ENCODE measurements around the gene KRTAP10-2. TPM values are rescaled to one million over a fixed set of nuclear protein-coding genes. Genes with fewer than 3 reads are reported as not detected.

KRTAP10-2 gene
- total and polyA plus RNA-seq, 3 donors from 2014 or later, result not detected

GRCh38 chr21:44527983-44528633, 23.2 kb downstream of the KRTAP10-2 start:
- H3K36me3 ChIP-seq (ENCODE audit: low read depth, missing control alignments), result no peaks in the 10 kb centered on the region
- no peak for TF ChIP-seq POLR2A (IDR thresholded peaks at IDR 0.05)
- no peak for TF ChIP-seq CTCF (IDR thresholded peaks at IDR 0.05)
- no peaks in the 10 kb centered on the region for H3K4me1 ChIP-seq
- intact Hi-C loops (cut with DNase I; ENCODE audit: low total_unique reads), result no loop called here
- WGBS, 2 donors, result 87 to 88% methylated on average over 15 to 18 of the region's 18 CpGs
- no peaks in the 10 kb centered on the region for H3K27me3 ChIP-seq
- H3K4me3 ChIP-seq, result no peak overlapping the region
- no peaks in the 10 kb centered on the region for H3K9me3 ChIP-seq
- DNase-seq, result no peak
- H3K27ac ChIP-seq, result no peak overlapping the region

GRCh38 chr21:44527156-44527982, 23.9 kb downstream of the KRTAP10-2 start:
- 92% methylated on average over 35 to 37 of the region's 37 CpGs for WGBS, 2 donors
- H3K36me3 ChIP-seq (ENCODE audit: low read depth, missing control alignments), result no peaks in the 10 kb centered on the region
- H3K27me3 ChIP-seq, result no peaks in the 10 kb centered on the region
- DNase-seq, result no peak
- H3K4me3 ChIP-seq, result no peak overlapping the region
- H3K4me1 ChIP-seq, result no peaks in the 10 kb centered on the region
- TF ChIP-seq POLR2A (IDR thresholded peaks at IDR 0.05) (no peak), CTCF (IDR thresholded peaks at IDR 0.05) (no peak)
- no peak overlapping the region for H3K27ac ChIP-seq
- intact Hi-C loops (cut with DNase I; ENCODE audit: low total_unique reads), result no loop called here
- no peaks in the 10 kb centered on the region for H3K9me3 ChIP-seq

- TF ChIP-seq CTCF (IDR thresholded peaks at IDR 0.05) (no peak), POLR2A (IDR thresholded peaks at IDR 0.05) (no peak)
- no peak overlapping the region for H3K27ac ChIP-seq
- no peak overlapping the region for H3K4me3 ChIP-seq
- H3K27me3 ChIP-seq, result no peaks in the 10 kb centered on the region
- no peaks in the 10 kb centered on the region for H3K4me1 ChIP-seq
- no peaks in the 10 kb centered on the region for H3K9me3 ChIP-seq
- no peak for DNase-seq
- no peaks in the 10 kb centered on the region for H3K36me3 ChIP-seq (ENCODE audit: low read depth, missing control alignments)
- 93 to 96% methylated on average over 9 to 12 of the region's 12 CpGs for WGBS, 2 donors
- intact Hi-C loops (cut with DNase I; ENCODE audit: low total_unique reads), result no loop called here
Measured at GRCh38 chr21:44526096-44526997, 25.0 kb downstream of the KRTAP10-2 start.

DNA sequence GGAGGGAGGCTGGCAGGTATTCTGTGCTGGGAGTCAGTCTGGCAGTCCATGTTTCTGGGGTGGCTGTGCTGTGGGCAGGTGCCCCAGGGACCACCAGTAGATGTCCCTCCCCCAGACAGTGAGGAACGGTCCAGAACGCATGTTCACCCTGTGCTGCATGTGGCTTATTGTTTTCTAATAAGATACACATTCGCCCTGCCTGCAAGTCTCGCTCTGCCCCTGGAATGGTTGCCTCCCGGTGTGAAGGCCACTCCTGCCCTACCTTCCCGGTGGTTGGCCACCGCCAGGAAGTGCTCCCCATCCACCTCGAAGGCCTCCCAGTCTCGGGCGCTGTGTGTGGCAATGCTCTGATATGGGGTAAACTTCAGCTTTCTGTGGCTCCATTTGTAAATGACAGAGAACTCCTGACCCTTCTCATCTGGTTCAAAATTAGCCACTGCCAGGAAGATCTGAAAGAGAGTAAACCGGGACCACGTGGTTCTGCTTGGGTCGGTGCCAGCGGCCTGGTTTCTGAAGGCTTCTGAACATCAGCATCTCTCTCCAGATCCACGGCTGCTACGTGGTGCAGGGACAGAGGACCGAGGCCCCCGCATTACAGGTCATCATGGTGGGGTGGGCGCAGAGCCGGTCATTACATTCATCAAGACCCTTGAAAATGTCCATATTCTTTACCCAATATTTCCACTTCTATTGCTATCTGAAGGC, 25.8 kb downstream of the KRTAP10-2 start:
- TF ChIP-seq CTCF (IDR thresholded peaks at IDR 0.05), result no peak
- no peak for TF ChIP-seq POLR2A (IDR thresholded peaks at IDR 0.05)
- no peaks in the 10 kb centered on the region for H3K27me3 ChIP-seq
- DNase-seq, result no peak
- no peaks in the 10 kb centered on the region for H3K9me3 ChIP-seq
- H3K4me3 ChIP-seq, result no peak overlapping the region
- no peaks in the 10 kb centered on the region for H3K36me3 ChIP-seq (ENCODE audit: low read depth, missing control alignments)
- H3K4me1 ChIP-seq, result no peaks in the 10 kb centered on the region
- WGBS, 2 donors, result 88 to 94% methylated on average over 12 to 20 of the region's 20 CpGs
- intact Hi-C loops (cut with DNase I; ENCODE audit: low total_unique reads), result no loop called here
- no peak overlapping the region for H3K27ac ChIP-seq
